Measurements from ENCODE around the gene ZNF772.
A peak's percentile ranks its signal among the peaks of the same experiment; 100 is the strongest.
"Not testable (repeated sequence)": the region's sequence is repeated elsewhere in the genome, so short reads cannot be mapped to it uniquely, and the experiment has no call there.

ZNF772 gene
- 1.9 to 5.2 reads per million in 2 donors for total RNA-seq

GRCh38 chr19:57477191-57478008 is at the start of gene ZNF772:
ZNF772 (minus strand) TSS chr19:57477566; CDS start chr19:57477309, 257 bp downstream.
- DNase-seq = peak; percentile 52 to 96 (median 84)

- DNase-seq = not testable (repeated sequence)
Measured at GRCh38 chr19:57518021-57518420, 40.7 kb upstream of the ZNF772 start.

GRCh38 chr19:57515255-57515654 is 37.9 kb upstream of the ZNF772 start:
- no peak for DNase-seq

- peak in 1 of 5 experiments; percentile 41 for DNase-seq
Measured at GRCh38 chr19:57512845-57513244, 35.5 kb upstream of the ZNF772 start.

- DNase-seq = no peak
Measured at GRCh38 chr19:57511484-57511883, 34.1 kb upstream of the ZNF772 start.

GRCh38 chr19:57506163-57506562 is 28.8 kb upstream of the ZNF772 start:
- DNase-seq = no peak

- not testable (repeated sequence) for DNase-seq
Measured at GRCh38 chr19:57500400-57500799, 23.0 kb upstream of the ZNF772 start.

GRCh38 chr19:57499680-57500395 is 22.5 kb upstream of the ZNF772 start, which contains the start of gene ZNF773:
ZNF773 (plus strand) TSS chr19:57499938; CDS start chr19:57500081, 143 bp downstream.
- DNase-seq = peak; percentile 86 to 99 (median 94)

- not testable (repeated sequence) for DNase-seq
Measured at GRCh38 chr19:57499332-57499679, 21.9 kb upstream of the ZNF772 start.

- not testable (repeated sequence) for DNase-seq
Measured at GRCh38 chr19:57488299-57488644, 10.9 kb upstream of the ZNF772 start.

GRCh38 chr19:57487477-57488298 is 10.3 kb upstream of the ZNF772 start, which contains the start of gene ZNF419:
ZNF419 (plus strand) TSS chr19:57487750; CDS start chr19:57487951, 201 bp downstream.
- peak; percentile 75 to 92 (median 89) for DNase-seq

GRCh38 chr19:57473646-57474045 is 3.7 kb downstream of the ZNF772 start:
- peak in 1 of 5 experiments; percentile 13 for DNase-seq

GRCh38 chr19:57466489-57466888 is 10.9 kb downstream of the ZNF772 start:
- DNase-seq = no peak

GRCh38 chr19:57465680-57466381 is 11.5 kb downstream of the ZNF772 start:
- DNase-seq = peak in 1 of 5 experiments; percentile 59

GRCh38 chr19:57452307-57452706 is 25.1 kb downstream of the ZNF772 start:
- no peak for DNase-seq

GRCh38 chr19:57443121-57443696 is 34.2 kb downstream of the ZNF772 start:
- no peak for DNase-seq

- no peak for DNase-seq
Measured at GRCh38 chr19:57441979-57442752, 35.2 kb downstream of the ZNF772 start.

- DNase-seq = no peak
Measured at GRCh38 chr19:57438925-57439324, 38.4 kb downstream of the ZNF772 start.

GRCh38 chr19:57437931-57438330 is 39.4 kb downstream of the ZNF772 start:
- no peak for DNase-seq

GRCh38 chr19:57436417-57436816 is 40.9 kb downstream of the ZNF772 start:
- no peak for DNase-seq
